GM23338 (cell line): Measurements from ENCODE around the gene DHPS. TPM values are rescaled to one million over a fixed set of nuclear protein-coding genes. Genes with fewer than 3 reads are reported as not detected.
"Not testable (repeated sequence)": the region's sequence is repeated elsewhere in the genome, so short reads cannot be mapped to it uniquely, and the experiment has no call there.

Experiments
- ATAC-seq: fragments of 200-7000 bp; cut with Tn5 transposase; 3 replicates; pipeline ENCODE4 v1.9.1; 2020
- DNase-seq: peaks from one replicate; pipeline ENCODE4 v3.0.0-alpha.2; 2015; ENCODE audit warnings: low spot score
- H2AFZ ChIP-seq: fragments of 200-600 bp; sonication (generic); 2 replicates; pipeline ENCODE4 v1.8.0; 2016; ENCODE audit warnings: antibody characterized with exemption, mild to moderate bottlenecking, moderate library complexity
- H3F3A ChIP-seq: fragments of 200-600 bp; sonication (generic); replicated peaks from 2 replicates; pipeline ENCODE4 v1.8.0; 2017; ENCODE audit warnings: antibody characterized with exemption, mixed run types, low read depth
- H3K27ac ChIP-seq: fragments of 200-600 bp; sonication (generic); 2 replicates; pipeline ENCODE4 v1.6.1; 2016; ENCODE audit warnings: low read depth
- H3K27me3 ChIP-seq: fragments of 200-600 bp; sonication (generic); 2 replicates; pipeline ENCODE4 v1.8.0; 2016; ENCODE audit warnings: mild to moderate bottlenecking, mixed run types, moderate library complexity; ENCODE audit not compliant: insufficient read depth
- H3K36me3 ChIP-seq: fragments of 200-600 bp; sonication (generic); 2 replicates; pipeline ENCODE4 v1.8.0; 2016; ENCODE audit warnings: mild to moderate bottlenecking; ENCODE audit not compliant: insufficient read depth
- H3K4me1 ChIP-seq: fragments of 200-600 bp; sonication (generic); 2 replicates; pipeline ENCODE4 v1.8.0; 2016; ENCODE audit warnings: mild to moderate bottlenecking, moderate library complexity; ENCODE audit not compliant: insufficient read depth
- H3K4me2 ChIP-seq: fragments of 200-600 bp; sonication (generic); 2 replicates; pipeline ENCODE4 v1.7.1; 2017; ENCODE audit warnings: mixed run types
- H3K4me3 ChIP-seq: fragments of 200-600 bp; sonication (generic); 2 replicates; pipeline ENCODE4 v1.6.1; 2016; ENCODE audit warnings: mixed run types
- H3K79me2 ChIP-seq: fragments of 200-600 bp; sonication (generic); replicated peaks from 2 replicates; pipeline ENCODE4 v1.8.0; 2017; ENCODE audit warnings: mild to moderate bottlenecking; ENCODE audit not compliant: insufficient read depth
- H3K9me2 ChIP-seq: fragments of 200-600 bp; sonication (generic); 2 replicates; pipeline ENCODE4 v1.8.0; 2017; ENCODE audit not compliant: insufficient read depth
- H4K20me1 ChIP-seq: fragments of 200-600 bp; sonication (generic); replicated peaks from 2 replicates; pipeline ENCODE4 v1.8.0; 2017; ENCODE audit warnings: mild to moderate bottlenecking; ENCODE audit not compliant: insufficient read depth
- H3K27ac Mint-ChIP-seq: 2 replicates; pipeline ENCODE4 v1.8.0; 2020; ENCODE audit warnings: inconsistent platforms, mild to moderate bottlenecking, moderate library complexity, mixed read lengths
- H3K27me3 Mint-ChIP-seq: 3 replicates; pipeline ENCODE4 v1.8.0; 2022; ENCODE audit warnings: low read depth, mild to moderate bottlenecking, moderate library complexity, mixed read lengths, inconsistent platforms; ENCODE audit not compliant: insufficient read depth, poor library complexity
- H3K36me3 Mint-ChIP-seq: 3 replicates; pipeline ENCODE4 v1.8.0; 2021; ENCODE audit warnings: low read depth, mild to moderate bottlenecking, inconsistent platforms, moderate library complexity, mixed read lengths
- H3K4me1 Mint-ChIP-seq: 3 replicates; pipeline ENCODE4 v1.8.0; 2020; ENCODE audit warnings: mild to moderate bottlenecking, inconsistent platforms, mixed read lengths
- H3K4me3 Mint-ChIP-seq: 3 replicates; pipeline ENCODE4 v1.8.0; 2021; ENCODE audit warnings: moderate library complexity, mild to moderate bottlenecking, inconsistent platforms, mixed read lengths
- H3K9me3 Mint-ChIP-seq: 3 replicates; pipeline ENCODE4 v1.8.0; 2020; ENCODE audit warnings: moderate library complexity, mild to moderate bottlenecking, inconsistent platforms, mixed read lengths
- CREB1 ChIP-seq: fragments of 250-450 bp; sonication (Bioruptor Pico); IDR thresholded peaks from 2 replicates; pipeline ENCODE4 v1.5.0; 2020; ENCODE audit warnings: low read depth, mild to moderate bottlenecking, moderate library complexity
- EZH2 ChIP-seq: fragments of 200-600 bp; sonication (generic); IDR thresholded peaks from one replicate; pipeline ENCODE4 v1.8.0; 2017; ENCODE audit warnings: antibody characterized with exemption, mild to moderate bottlenecking, low read depth; ENCODE audit not compliant: unreplicated experiment
- JUNB ChIP-seq: IDR thresholded peaks from one replicate; pipeline ENCODE4 v1.6.1; 2016; ENCODE audit warnings: antibody characterized with exemption; ENCODE audit not compliant: unreplicated experiment
- NANOG ChIP-seq: IDR thresholded peaks from 2 replicates; pipeline ENCODE4 v1.6.1; 2016; ENCODE audit warnings: antibody characterized with exemption, borderline replicate concordance
- POLR2AphosphoS5 ChIP-seq: IDR thresholded peaks from 2 replicates; pipeline ENCODE4 v1.6.1; 2016; ENCODE audit warnings: antibody characterized with exemption, low read depth
- STAT1 ChIP-seq: IDR thresholded peaks from one replicate; pipeline ENCODE4 v1.6.1; 2016; ENCODE audit warnings: antibody characterized with exemption; ENCODE audit not compliant: unreplicated experiment
- ZNF114 ChIP-seq: fragments of 250-450 bp; sonication (Bioruptor Pico); IDR thresholded peaks from 2 replicates; pipeline ENCODE4 v1.5.0; 2020; ENCODE audit warnings: mild to moderate bottlenecking, moderate library complexity
- ZNF331 ChIP-seq: fragments of 250-450 bp; sonication (Bioruptor Pico); IDR thresholded peaks from 2 replicates; pipeline ENCODE4 v1.5.0; 2020; ENCODE audit warnings: low read depth, mild to moderate bottlenecking, moderate library complexity
- polyA plus RNA-seq: library from polyadenylated mRNA; unstranded; fragments of >200 nt; fragmentation: Nextera tagmentation; extraction: Ambion mirVana; gene quantifications from 2 replicates; pipeline ENCODE4 v1.2.1, GENCODE V29; 2016
- total RNA-seq: library from RNA; depleted of rRNA; stranded (reverse); fragments of >200 nt; shearing (Covaris generic); gene quantifications from 2 replicates; pipeline ENCODE4 v1.2.3, GENCODE V29; 2014
- TF ChIP-seq, protein P1 (sequence below): IDR thresholded peaks from one replicate; pipeline ENCODE4 v1.6.1; 2018; ENCODE audit warnings: antibody characterized with exemption; ENCODE audit not compliant: unreplicated experiment

DHPS gene
- total and polyA plus RNA-seq, 2 experiments from 2014 or later, result 85.4 to 126 TPM

DNA sequence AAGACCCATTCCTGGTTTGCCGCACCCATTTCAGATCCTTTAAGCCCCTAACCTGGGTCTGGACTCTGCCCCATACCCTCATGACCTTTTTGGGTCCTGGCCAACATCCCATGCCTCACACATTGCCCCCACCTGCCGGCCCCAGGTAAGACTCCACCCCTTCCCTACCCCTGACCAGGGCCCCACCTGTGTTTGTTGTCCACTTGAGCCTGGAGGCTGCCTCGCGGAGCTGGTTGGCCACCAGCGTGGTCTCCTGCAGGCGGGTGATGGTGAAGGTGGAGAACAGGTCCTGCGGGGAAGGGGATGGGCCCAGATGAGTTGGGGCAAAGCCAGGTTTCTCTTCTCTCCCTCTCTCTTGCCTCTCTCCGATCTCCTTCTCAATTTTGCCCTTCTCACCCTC lies 34.6 kb downstream of the DHPS start:
- Mint-ChIP-seq H3K36me3 (peaks cover 21% of the 10 kb centered on the region), H3K9me3 (peaks cover 8% of the 10 kb centered on the region), H3K27ac (no peak overlapping the region), H3K4me1 (peaks cover 2% of the 10 kb centered on the region; the same call in 2 of the 3 replicates), H3K4me3 (no peak overlapping the region; the same call in 2 of the 3 replicates), H3K27me3 (peaks cover 17% of the 10 kb centered on the region)
- Histone ChIP-seq H4K20me1 (no peaks in the 10 kb centered on the region), H3F3A (0 out of 2 replicates have a peak, but pooled peaks cover 7% of the 10 kb centered on the region), H3K4me2 (peak overlapping the region; percentile 77; the same call in 1 of the 2 replicates), H3K4me3 (0 out of 2 replicates have a peak overlapping the region, but pooled peaks have one; percentile 53), H3K4me1 (no peaks in the 10 kb centered on the region), H3K79me2 (no peaks in the 10 kb centered on the region), H3K36me3 (no peaks in the 10 kb centered on the region), H3K9me2 (no peaks in the 10 kb centered on the region), H3K27me3 (no peaks in the 10 kb centered on the region), H2AFZ (no peak overlapping the region), H3K27ac (no peak overlapping the region)
- no peak for DNase-seq
- TF ChIP-seq EZH2, result no peak
- no peak for TF ChIP-seq JUNB
- TF ChIP-seq CREB1 (CRISPR knock-in tag), result no peak
- no peak for ATAC-seq

DNA sequence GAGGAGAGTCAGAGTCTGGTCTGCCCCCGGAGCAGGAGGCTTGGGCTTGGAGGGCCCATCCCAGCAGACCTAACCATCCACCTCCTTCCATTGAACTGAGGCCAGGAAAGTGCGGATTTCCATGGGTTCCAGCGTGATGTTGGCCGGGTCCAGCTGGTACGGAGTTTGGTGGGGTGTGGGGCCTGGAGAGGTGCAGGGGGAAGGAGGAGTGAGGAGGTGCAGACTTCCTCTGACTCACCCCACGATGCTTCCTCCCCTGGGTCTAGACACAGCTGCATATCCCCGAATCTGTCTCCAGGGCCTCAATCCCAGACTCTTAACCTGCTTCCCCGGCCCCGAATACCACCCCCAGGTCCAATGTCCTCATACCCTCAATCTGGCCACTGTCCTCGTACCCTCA lies 35.1 kb downstream of the DHPS start:
- Histone ChIP-seq H3K27ac (no peak overlapping the region), H3K9me2 (no peaks in the 10 kb centered on the region), H3K27me3 (no peaks in the 10 kb centered on the region), H4K20me1 (no peaks in the 10 kb centered on the region), H3F3A (0 out of 2 replicates have a peak, but pooled peaks cover 7% of the 10 kb centered on the region), H3K36me3 (no peaks in the 10 kb centered on the region), H3K79me2 (no peaks in the 10 kb centered on the region), H3K4me1 (no peaks in the 10 kb centered on the region), H3K4me2 (no peak overlapping the region), H2AFZ (no peak overlapping the region), H3K4me3 (no peak overlapping the region)
- peaks cover 17% of the 10 kb centered on the region for H3K27me3 Mint-ChIP-seq
- TF ChIP-seq ZNF331, result no peak
- TF ChIP-seq POLR2AphosphoS5, result no peak
- H3K27ac Mint-ChIP-seq, result no peak overlapping the region
- H3K9me3 Mint-ChIP-seq, result peaks cover 8% of the 10 kb centered on the region
- H3K4me1 Mint-ChIP-seq, result peaks cover 2% of the 10 kb centered on the region; the same call in 2 of the 3 replicates
- no peak overlapping the region; the same call in 2 of the 3 replicates for H3K4me3 Mint-ChIP-seq
- DNase-seq, result no peak
- no peak for ATAC-seq
- peaks cover 17% of the 10 kb centered on the region for H3K36me3 Mint-ChIP-seq

DNA sequence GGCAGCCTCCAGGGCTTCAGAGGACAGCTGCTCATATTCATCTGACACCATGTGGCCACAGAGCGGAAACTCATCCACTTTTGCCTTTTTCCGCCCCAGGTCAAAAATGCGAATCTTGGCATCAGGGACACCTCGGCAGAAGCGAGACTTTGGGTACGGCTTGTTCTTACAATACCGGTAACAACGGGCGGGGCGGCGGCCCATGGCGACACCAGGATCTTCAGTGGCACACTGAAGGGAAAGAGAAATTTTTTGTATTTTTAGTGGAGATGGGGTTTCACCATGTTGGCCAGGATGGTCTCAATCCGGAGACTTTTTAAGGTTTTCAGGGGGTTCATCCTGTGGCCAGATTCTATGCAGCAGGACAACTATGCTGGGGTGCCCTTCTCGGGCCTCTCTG lies 38.0 kb downstream of the DHPS start:
- peaks cover 27% of the 10 kb centered on the region for H3K27me3 Mint-ChIP-seq
- H3K27ac ChIP-seq, H4K20me1 ChIP-seq, H3K4me3 ChIP-seq, H3K36me3 Mint-ChIP-seq, H3K79me2 ChIP-seq, H3K36me3 ChIP-seq, H3K27me3 ChIP-seq, H3K9me2 ChIP-seq, H2AFZ ChIP-seq, ATAC-seq, H3K4me2 ChIP-seq, H3K9me3 Mint-ChIP-seq, H3K4me1 Mint-ChIP-seq, H3K4me3 Mint-ChIP-seq, DNase-seq, H3K27ac Mint-ChIP-seq, H3K4me1 ChIP-seq: not testable (repeated sequence)
- H3F3A ChIP-seq, result 0 out of 2 replicates have a peak, but pooled peaks cover 10% of the 10 kb centered on the region

DNA sequence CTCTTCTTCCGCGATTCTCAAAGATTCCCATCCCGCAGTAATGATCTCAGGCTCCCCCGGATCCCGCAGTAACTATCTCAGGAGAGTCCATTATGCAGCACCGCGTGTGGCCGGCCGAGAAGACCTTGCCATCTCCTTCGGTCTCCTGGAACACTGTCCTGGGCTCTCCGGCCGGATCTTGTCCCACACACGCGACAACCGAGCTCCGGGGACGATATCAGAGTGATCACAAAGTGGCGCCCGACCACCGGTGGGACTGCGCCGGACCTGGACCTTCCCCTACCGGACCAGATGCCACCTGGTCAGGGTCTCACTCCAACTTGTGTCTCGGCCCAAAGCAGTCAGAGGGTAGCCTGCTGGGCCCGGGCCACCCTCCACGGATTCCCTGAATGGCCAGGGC lies 39.2 kb downstream of the DHPS start:
- H3K4me3 ChIP-seq, result no peak overlapping the region
- Mint-ChIP-seq H3K9me3 (peaks cover 2% of the 10 kb centered on the region; the same call in 1 of the 3 replicates), H3K36me3 (peaks cover 3% of the 10 kb centered on the region; the same call in 1 of the 3 replicates), H3K27me3 (peaks cover 23% of the 10 kb centered on the region), H3K4me3 (no peak overlapping the region), H3K27ac (no peak overlapping the region), H3K4me1 (peaks cover 2% of the 10 kb centered on the region; the same call in 1 of the 3 replicates)
- DNase-seq (no peak), ATAC-seq (no peak)
- no peaks in the 10 kb centered on the region; the same call in 1 of the 2 replicates for H3K9me2 ChIP-seq
- H3K36me3 ChIP-seq, result no peaks in the 10 kb centered on the region
- TF ChIP-seq, protein P1, sequence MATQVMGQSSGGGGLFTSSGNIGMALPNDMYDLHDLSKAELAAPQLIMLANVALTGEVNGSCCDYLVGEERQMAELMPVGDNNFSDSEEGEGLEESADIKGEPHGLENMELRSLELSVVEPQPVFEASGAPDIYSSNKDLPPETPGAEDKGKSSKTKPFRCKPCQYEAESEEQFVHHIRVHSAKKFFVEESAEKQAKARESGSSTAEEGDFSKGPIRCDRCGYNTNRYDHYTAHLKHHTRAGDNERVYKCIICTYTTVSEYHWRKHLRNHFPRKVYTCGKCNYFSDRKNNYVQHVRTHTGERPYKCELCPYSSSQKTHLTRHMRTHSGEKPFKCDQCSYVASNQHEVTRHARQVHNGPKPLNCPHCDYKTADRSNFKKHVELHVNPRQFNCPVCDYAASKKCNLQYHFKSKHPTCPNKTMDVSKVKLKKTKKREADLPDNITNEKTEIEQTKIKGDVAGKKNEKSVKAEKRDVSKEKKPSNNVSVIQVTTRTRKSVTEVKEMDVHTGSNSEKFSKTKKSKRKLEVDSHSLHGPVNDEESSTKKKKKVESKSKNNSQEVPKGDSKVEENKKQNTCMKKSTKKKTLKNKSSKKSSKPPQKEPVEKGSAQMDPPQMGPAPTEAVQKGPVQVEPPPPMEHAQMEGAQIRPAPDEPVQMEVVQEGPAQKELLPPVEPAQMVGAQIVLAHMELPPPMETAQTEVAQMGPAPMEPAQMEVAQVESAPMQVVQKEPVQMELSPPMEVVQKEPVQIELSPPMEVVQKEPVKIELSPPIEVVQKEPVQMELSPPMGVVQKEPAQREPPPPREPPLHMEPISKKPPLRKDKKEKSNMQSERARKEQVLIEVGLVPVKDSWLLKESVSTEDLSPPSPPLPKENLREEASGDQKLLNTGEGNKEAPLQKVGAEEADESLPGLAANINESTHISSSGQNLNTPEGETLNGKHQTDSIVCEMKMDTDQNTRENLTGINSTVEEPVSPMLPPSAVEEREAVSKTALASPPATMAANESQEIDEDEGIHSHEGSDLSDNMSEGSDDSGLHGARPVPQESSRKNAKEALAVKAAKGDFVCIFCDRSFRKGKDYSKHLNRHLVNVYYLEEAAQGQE, result no peak
- TF ChIP-seq STAT1 (no peak), EZH2 (no peak), NANOG (no peak), ZNF114 (CRISPR knock-in tag) (no peak)
- no peak overlapping the region for H3K4me2 ChIP-seq
- H4K20me1 ChIP-seq, result no peaks in the 10 kb centered on the region
- H3K79me2 ChIP-seq, result no peaks in the 10 kb centered on the region
- no peak overlapping the region for H2AFZ ChIP-seq
- no peak overlapping the region for H3K27ac ChIP-seq
- no peaks in the 10 kb centered on the region for H3K27me3 ChIP-seq
- 0 out of 2 replicates have a peak, but pooled peaks cover 7% of the 10 kb centered on the region for H3F3A ChIP-seq
- no peaks in the 10 kb centered on the region for H3K4me1 ChIP-seq
